CMK (cell line): ENCODE measurements around the gene PIK3C2G.
"Not testable (repeated sequence)": the region's sequence is repeated elsewhere in the genome, so short reads cannot be mapped to it uniquely, and the experiment has no call there.

Experiments
- DNase-seq: peaks from one replicate; pipeline ENCODE4 v3.0.0-alpha.2; 2010; ENCODE audit warnings: low read depth

The PIK3C2G gene

GRCh38 chr12:18643681-18644080, 382.4 kb downstream of the PIK3C2G start:
- no peak for DNase-seq

- DNase-seq = no peak
Observed at GRCh38 chr12:18644564-18644963, 383.2 kb downstream of the PIK3C2G start.

- DNase-seq = no peak
Observed at GRCh38 chr12:18646286-18646890, 385.1 kb downstream of the PIK3C2G start.

GRCh38 chr12:18651525-18651924, 390.2 kb downstream of the PIK3C2G start:
- DNase-seq = no peak

- no peak for DNase-seq
Observed at GRCh38 chr12:18652596-18652995, 391.3 kb downstream of the PIK3C2G start.

GRCh38 chr12:18653465-18653864, 392.1 kb downstream of the PIK3C2G start:
- no peak for DNase-seq

GRCh38 chr12:18655351-18655750, 394.0 kb downstream of the PIK3C2G start:
- DNase-seq = no peak

- no peak for DNase-seq
Observed at GRCh38 chr12:18658179-18658578, 396.9 kb downstream of the PIK3C2G start.

GRCh38 chr12:18658829-18659228, 397.5 kb downstream of the PIK3C2G start:
- DNase-seq = no peak

- DNase-seq = no peak
Observed at GRCh38 chr12:18676141-18676540, 414.8 kb downstream of the PIK3C2G start.

- DNase-seq = no peak
Observed at GRCh38 chr12:18676996-18677588, 415.8 kb downstream of the PIK3C2G start.

GRCh38 chr12:18681818-18682217, 420.5 kb downstream of the PIK3C2G start:
- no peak for DNase-seq

- no peak for DNase-seq
Observed at GRCh38 chr12:18683327-18684013, 422.2 kb downstream of the PIK3C2G start.

- DNase-seq = no peak
Observed at GRCh38 chr12:18684430-18684829, 423.1 kb downstream of the PIK3C2G start.

GRCh38 chr12:18689771-18690170, 428.5 kb downstream of the PIK3C2G start:
- DNase-seq = no peak

- DNase-seq = no peak
Observed at GRCh38 chr12:18690653-18691052, 429.3 kb downstream of the PIK3C2G start.

- DNase-seq = not testable (repeated sequence)
Observed at GRCh38 chr12:18693986-18694385, 432.7 kb downstream of the PIK3C2G start.

- DNase-seq = no peak
Observed at GRCh38 chr12:18696971-18697602, 435.8 kb downstream of the PIK3C2G start.
